H7 (cell line): Measurements from ENCODE around the gene GPR162. TPM values are rescaled to one million over a fixed set of nuclear protein-coding genes. Genes with fewer than 3 reads are reported as not detected.

ENCODE experiments used
- DNase-seq: peaks from one replicate; pipeline ENCODE4 v3.0.0; 2012
- H3K27me3 ChIP-seq: 2 replicates; pipeline ENCODE4 v1.6.0; 2011; ENCODE audit warnings: mild to moderate bottlenecking, low read length; ENCODE audit not compliant: control insufficient read depth, insufficient read depth
- H3K36me3 ChIP-seq: replicated peaks from 2 replicates; pipeline ENCODE4 v1.5.1; 2011; ENCODE audit warnings: low read length; ENCODE audit not compliant: control insufficient read depth, insufficient read depth
- H3K4me3 ChIP-seq: 2 replicates; pipeline ENCODE4 v1.5.1; 2011; ENCODE audit warnings: low read depth, mild to moderate bottlenecking, control low read depth, low read length, moderate library complexity; ENCODE audit not compliant: insufficient read depth
- total RNA-seq: library from RNA; depleted of rRNA; stranded (reverse); fragments of >200 nt; shearing (Covaris generic); gene quantifications from 2 replicates; pipeline ENCODE4 v1.2.3, GENCODE V29; 2014

GPR162 gene
- total RNA-seq, 1 experiment from 2014 or later = 7.0 TPM

DNA sequence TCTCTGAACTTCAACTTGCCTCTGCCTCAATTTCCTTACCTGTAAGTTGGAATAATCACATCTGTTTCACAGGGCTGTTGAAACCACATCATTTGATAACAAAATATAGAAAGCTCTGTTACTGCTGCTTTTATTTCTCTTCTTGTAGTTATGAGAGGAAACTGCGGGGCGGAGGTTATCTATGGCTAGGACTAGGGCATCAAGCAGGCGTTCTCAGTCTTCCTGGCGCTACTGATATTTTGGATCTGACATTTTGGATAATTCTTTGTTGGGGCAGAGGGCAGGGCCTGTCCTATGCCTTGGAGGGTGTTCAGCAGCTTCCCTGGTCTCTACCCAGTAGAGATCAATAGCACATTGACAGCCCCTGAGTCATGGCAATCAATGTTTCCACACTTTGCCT lies 10.5 kb downstream of the GPR162 start:
- DNase-seq = no peak
- H3K36me3 ChIP-seq = peaks cover 31% of the 10 kb centered on the region

DNA sequence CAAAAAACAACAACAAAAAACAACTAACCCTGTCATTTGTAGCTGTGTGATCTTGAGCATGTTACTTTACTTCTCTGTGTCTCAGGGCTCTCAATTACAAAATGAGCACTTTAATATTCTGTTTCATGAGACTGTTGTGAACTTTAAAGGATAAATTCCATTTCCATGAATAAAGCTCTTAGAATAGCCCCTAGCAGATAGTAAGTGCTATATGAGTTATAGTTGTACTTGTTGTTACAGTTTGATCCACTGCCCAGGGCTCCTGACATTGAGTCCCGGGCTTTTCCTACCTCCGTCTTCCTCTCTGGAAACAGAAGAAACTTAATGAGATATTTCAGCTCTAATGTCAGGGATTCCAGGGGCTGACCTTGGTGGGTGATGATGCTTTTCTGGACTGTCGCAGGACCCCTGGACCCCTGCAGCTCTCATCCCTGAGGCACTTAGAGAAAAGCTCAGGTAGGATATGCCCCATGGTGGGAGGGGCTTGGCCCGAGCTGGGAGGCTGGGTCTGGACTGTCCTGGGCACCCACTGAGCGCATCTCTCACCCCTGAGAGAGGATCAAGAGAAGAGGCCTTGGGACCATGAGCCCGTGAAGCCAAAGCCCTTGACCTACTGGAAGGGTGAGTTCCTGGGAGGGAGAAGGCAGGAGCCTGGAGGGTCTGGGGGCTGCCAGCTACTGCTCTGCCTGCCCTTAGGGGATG lies 11.7 kb downstream of the GPR162 start:
- DNase-seq = no peak
- no peak overlapping the region for H3K4me3 ChIP-seq
- no peaks in the 10 kb centered on the region; the same call in 1 of the 2 replicates for H3K27me3 ChIP-seq
- H3K36me3 ChIP-seq = peaks cover 34% of the 10 kb centered on the region

More for the DNA sequence above, 10.5 kb downstream of the GPR162 start:
- H3K4me3 ChIP-seq = no peak overlapping the region
- H3K27me3 ChIP-seq = peaks cover under 1% of the 10 kb centered on the region; the same call in 1 of the 2 replicates

- Histone ChIP-seq H3K27me3 (no peaks in the 10 kb centered on the region), H3K36me3 (peaks cover 36% of the 10 kb centered on the region), H3K4me3 (no peak overlapping the region)
- DNase-seq = no peak
Observed at GRCh38 chr12:6834254-6834653, 12.6 kb downstream of the GPR162 start.

DNA sequence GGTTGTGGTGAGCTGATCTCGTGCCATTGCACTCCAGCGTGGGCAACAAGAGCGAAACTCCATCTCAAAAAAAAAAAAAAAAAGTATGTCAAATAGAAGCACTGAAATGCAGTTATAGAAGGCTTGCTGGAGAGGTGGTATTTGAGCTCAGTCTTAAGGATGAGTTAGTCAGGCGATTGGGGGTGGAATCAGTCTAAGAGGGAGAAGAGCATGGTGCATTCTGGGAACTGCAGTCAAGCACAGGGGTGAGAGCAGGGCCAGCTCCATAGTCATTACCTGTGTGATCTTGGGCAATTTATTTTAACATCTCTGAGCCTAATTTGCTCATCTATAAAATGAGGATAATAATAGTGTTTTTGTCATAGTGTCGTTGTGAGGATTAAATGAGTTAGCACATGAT lies 13.3 kb downstream of the GPR162 start:
- DNase-seq = no peak
- H3K27me3 ChIP-seq = no peaks in the 10 kb centered on the region
- no peak overlapping the region for H3K4me3 ChIP-seq
- H3K36me3 ChIP-seq = peaks cover 40% of the 10 kb centered on the region

DNA sequence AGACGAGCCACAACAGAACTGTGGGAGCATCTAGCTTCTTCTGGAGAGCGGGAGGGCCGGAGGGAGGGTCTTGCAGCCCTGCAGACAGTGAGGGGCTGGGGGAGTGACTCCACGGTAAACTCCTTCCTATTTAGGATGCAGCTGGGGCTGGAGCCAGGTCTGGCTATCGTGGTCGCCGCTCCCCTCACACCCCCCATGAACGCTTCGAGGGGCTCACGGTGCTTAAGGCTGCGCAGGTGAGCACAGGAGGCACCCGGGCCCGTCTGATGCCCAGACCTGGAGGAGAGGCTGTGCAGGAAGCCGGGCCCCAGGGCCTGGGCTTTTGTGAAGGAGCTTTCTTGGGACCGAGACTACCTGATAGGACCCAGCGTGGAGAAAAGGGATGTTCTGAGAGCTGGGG lies 15.2 kb downstream of the GPR162 start:
- DNase-seq = no peak
- Histone ChIP-seq H3K4me3 (no peak overlapping the region), H3K27me3 (no peaks in the 10 kb centered on the region), H3K36me3 (peaks cover 27% of the 10 kb centered on the region)

DNA sequence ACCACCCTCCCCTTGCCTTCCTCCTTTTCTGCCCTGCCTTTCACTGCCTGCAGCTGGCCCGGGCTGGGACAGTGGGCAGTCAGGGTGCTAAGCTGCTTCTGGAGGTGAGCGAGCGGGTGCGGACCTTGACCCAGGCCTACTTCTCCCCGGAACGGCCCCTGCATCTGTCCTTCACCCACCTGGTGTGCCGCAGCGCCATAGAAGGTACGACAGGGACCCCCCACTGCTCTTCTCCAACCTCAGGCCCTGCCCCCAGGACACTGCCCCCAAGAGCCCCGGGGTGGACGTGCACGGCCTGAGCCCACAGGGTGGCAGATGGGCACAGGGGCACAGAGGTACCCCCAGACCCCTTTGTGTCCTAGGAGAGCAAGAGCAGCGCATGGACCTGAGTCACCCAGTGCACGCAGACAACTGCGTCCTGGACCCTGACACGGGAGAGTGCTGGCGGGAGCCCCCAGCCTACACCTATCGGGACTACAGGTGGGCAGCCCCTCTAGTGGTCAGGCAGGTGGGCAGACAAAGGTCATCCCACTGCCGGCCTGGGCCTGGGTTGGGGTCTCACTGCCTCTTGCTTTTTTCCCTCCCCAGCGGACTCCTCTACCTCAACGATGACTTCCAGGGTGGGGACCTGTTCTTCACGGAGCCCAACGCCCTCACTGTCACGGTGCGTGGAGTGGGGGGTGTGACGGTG lies 15.9 kb downstream of the GPR162 start:
- H3K4me3 ChIP-seq = no peak overlapping the region
- no peaks in the 10 kb centered on the region for H3K27me3 ChIP-seq
- DNase-seq = no peak
- peaks cover 24% of the 10 kb centered on the region for H3K36me3 ChIP-seq

DNA sequence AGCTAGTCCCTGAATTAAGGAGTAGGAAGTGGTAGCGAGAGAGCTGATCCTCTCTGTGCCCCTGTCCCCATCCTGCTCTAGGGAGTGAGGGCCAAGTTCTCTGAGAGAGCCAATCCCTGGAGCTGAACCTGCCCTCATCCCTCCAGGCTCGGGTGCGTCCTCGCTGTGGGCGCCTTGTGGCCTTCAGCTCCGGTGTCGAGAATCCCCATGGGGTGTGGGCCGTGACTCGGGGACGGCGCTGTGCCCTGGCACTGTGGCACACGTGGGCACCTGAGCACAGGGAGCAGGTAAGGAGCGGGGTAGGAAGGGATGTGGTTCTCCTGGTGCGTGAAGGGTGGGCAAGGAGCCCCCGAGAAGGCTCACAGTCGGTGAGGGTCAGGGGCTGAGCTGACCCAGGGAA lies 17.2 kb downstream of the GPR162 start:
- DNase-seq = no peak
- Histone ChIP-seq H3K27me3 (no peaks in the 10 kb centered on the region), H3K36me3 (peaks cover 21% of the 10 kb centered on the region), H3K4me3 (no peak overlapping the region)

GRCh38 chr12:6839482-6840201 lies 18.0 kb downstream of the GPR162 start:
- Histone ChIP-seq H3K36me3 (peaks cover 18% of the 10 kb centered on the region), H3K27me3 (no peaks in the 10 kb centered on the region), H3K4me3 (no peak overlapping the region)
- DNase-seq = peak; percentile 89

GRCh38 chr12:6840330-6840729 lies 18.7 kb downstream of the GPR162 start:
- DNase-seq = no peak
- peaks cover 18% of the 10 kb centered on the region for H3K36me3 ChIP-seq
- H3K4me3 ChIP-seq = no peak overlapping the region
- H3K27me3 ChIP-seq = no peaks in the 10 kb centered on the region

- H3K4me3 ChIP-seq = no peak within 1 kb of the TSS
- peaks cover 21% of the 10 kb centered on the region for H3K36me3 ChIP-seq
- no peak for DNase-seq
- H3K27me3 ChIP-seq = no peaks in the 10 kb centered on the region
Observed at GRCh38 chr12:6840761-6841515, 19.3 kb downstream of the GPR162 start, which contains the start of gene GNB3. TSS of gene GNB3 (plus strand) at chr12:6840925. CDS start at chr12:6841288, 363 bp downstream.

DNA sequence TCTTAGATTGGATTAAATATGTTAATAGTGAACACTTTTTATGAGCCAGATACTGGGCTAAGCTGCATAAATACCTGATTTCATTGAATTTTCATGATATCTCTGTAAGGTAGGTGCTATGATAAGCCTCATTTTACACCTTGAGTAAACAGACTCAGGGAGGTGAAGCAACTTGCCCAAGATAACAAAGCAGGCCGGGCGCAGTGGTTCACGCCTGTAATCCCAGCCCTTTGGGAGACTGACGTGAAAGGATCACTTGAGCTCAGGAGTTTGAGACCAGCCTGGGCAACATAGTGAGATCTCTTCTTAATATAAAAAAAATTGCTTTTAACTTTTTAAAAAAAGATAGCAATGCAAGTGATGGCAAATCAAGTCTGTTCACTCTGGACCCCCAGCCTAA lies 20.5 kb downstream of the GPR162 start:
- no peak for DNase-seq
- Histone ChIP-seq H3K36me3 (peaks cover 24% of the 10 kb centered on the region), H3K4me3 (no peak overlapping the region), H3K27me3 (no peaks in the 10 kb centered on the region)

GRCh38 chr12:6843118-6843902 lies 21.7 kb downstream of the GPR162 start:
- Histone ChIP-seq H3K4me3 (no peak overlapping the region), H3K27me3 (no peaks in the 10 kb centered on the region), H3K36me3 (peaks cover 30% of the 10 kb centered on the region)
- peak; percentile 73 for DNase-seq

- no peak for DNase-seq
- H3K36me3 ChIP-seq = peaks cover 40% of the 10 kb centered on the region
- no peaks in the 10 kb centered on the region for H3K27me3 ChIP-seq
- H3K4me3 ChIP-seq = no peak overlapping the region
Observed at GRCh38 chr12:6845395-6845794, 23.8 kb downstream of the GPR162 start.
